ENCODE results near the gene SLAIN2.
A peak's percentile ranks its signal among the peaks of the same experiment; 100 is the strongest.

Gene SLAIN2

DNA sequence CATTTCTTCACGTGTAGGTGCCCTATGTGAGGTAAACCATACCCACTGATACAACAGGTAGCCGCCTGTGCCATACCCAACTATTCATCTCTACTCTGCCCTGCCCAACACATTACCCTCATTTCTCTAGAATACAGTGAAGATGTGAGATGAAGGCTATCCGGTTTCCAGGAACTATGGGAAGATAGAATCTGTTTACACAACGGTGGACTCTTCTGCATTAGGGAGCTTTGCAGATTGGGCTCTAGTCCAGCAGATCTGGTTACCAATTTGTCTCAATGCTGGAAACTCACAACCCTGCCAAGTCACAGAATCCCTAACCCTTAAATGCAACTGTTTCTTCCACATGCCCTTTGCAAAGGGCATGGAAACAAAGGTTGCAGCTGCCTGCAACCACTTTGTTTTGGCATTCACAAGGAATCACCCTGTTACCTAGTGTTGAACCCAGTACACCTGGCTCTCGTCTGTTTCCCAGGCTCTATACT is 6.4 kb upstream of the SLAIN2 start:
- no peak for DNase-seq (ENCODE audit: low read depth in 2 of 2)

DNA sequence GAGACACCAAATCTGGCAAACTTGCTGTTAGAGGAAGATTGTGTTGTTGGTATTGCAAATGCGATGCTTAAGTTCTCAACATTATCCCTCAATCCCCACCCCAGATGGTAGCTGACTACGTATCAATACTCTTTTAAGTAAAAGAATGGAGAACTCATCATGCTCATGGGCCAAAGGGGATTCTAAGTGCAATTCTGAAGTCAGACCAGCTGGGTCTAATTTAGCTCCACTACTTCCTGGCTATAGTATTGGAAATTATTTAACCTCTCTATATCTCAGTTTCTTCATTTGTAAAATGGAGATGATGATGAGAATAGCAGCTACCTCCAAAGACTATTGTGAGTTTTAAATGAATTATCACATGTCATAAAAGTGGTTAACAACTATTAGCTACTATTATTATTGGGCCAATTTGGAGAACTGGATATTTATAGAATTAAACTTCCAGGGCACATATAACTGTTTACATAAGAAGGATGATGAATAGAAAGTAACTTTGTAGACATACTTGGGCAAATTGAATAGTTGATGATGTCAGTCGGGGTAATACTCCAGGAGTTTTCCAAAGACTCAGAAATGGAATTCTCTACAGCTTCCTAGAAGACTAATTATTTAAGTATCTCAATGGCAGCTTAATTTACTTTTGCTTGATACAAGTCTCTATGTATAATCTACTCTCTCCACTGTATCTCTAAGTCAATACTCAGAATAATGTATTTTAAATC is 5.0 kb upstream of the SLAIN2 start:
- no peak for DNase-seq (ENCODE audit: low read depth in 2 of 2)

DNA sequence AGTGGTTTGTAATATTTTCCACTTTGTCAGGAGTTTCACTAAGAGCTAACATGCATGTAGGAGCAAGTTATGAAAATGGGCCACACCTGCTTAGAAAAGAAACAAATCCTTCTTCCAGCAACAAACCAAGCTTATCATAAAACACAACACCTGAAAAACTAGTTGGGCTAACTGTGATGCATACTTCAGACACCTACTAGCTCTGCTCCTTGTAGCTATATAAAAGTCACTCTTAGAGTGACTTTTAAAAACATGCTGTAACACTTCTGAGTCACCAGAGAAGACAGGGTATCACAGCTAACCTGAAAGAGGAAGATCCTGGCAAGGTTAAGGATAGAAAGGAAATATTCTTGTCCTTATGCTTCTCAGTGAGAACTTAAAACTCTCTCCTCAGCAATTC is 3.6 kb upstream of the SLAIN2 start:
- DNase-seq (ENCODE audit: low read depth in 2 of 2): no peak

DNA sequence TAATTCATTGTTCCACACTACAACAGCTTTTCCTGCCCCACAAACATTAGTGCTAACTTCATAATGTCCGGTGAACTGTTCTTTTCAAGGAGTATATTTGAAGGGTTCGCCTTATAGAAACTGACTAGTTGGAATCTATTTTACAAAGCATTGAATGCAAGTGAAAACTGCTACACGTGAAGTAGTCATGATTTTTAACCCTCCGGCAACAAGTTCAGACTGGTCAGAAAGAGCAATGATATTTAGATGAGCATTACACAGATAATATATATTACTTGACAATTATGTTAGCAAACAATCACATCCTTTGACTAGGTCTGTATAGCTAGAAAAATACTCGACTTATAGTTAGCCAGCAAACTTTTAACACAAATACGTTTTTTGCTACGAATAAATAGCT is 1.7 kb upstream of the SLAIN2 start:
- no peak for DNase-seq (ENCODE audit: low read depth in 2 of 2)

DNA sequence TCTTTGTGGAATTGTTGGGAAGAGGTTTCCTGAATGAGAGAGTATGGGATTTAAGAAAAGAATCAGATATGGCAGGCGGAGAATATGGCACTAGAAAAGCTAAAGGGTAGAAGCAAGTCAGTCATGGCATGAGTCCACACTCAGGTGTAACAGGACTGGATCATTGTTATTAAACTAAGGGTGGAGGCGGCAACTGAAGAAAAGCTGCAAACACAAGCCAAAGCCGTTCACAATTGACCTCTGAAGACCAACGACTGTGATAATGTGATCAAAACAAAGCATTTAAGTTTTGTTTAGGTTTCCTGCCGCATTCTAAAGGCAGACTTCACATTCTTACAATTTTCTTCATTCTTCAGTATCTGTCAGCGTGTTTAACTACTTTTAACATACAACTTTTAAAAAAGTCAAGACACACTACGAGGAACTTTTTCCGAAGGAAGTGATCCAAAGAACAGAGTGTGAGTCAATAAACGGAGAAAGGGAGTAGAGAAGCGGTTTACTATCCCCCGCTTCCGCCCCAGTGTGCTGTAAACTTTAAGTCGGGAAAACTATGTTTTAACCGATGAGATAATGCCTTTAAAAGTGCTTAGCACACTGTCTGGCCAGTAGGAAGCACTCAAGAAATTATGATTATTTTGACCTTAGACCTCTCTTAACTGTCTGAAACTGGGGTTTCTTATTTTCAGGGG is 909 bp upstream of the SLAIN2 start:
- DNase-seq (ENCODE audit: low read depth in 2 of 2): no peak

DNA sequence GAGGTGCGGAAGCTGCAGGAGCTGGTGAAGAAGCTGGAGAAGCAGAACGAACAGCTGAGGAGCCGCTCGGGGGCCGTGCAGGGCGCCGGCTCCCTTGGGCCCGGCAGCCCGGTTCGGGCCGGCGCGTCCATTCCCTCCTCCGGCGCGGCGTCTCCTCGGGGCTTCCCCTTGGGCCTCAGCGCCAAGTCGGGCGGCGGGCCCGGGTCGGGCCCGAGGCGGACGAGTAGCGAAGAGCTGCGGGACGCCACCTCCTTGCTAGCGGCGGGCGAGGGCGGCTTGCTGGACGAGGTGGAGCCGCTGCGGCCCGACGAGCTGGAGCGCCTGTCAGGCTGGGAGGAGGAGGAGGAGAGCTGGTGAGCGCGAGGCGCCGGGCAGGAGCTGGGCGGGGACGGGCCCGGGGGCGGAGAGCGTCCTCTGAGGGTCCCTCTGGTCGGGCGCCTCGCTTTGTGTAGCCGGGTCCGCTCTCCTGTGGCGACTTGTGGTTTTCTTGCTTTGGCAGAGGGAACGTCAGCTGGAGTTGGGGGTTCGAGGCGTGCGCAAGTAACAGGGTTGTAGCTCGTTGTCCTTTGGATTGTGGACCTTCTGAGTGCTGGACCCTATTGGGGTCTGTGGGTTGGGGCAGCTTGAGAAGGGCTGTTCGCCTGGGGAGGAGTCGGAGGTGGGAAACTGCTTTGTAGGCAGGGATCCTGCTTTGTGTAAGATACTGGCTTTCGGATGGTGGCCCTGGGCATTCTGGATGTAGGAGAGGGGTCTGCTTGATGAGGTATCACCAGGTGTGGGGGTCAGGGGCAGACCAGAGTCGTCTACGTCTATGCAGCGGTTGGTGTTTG is 662 bp downstream of the SLAIN2 start:
- peak in 1 of 2 donors; percentile 21 for DNase-seq (ENCODE audit: low read depth in 2 of 2)

DNA sequence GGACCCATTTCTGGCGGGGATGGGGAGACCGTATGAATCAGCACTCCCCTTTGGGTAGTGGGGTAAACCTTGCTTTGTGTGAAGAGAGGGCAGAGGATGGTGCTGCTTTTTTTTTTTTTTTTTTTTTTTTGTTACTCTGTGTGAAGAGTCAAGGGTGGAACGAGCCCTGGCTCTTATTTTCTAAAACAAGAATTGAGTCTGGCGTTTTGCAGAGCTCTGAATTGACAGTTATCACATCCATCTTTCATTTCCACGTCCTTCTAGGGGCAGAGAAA is 1.2 kb downstream of the SLAIN2 start:
- no peak for DNase-seq (ENCODE audit: low read depth in 2 of 2)

DNA sequence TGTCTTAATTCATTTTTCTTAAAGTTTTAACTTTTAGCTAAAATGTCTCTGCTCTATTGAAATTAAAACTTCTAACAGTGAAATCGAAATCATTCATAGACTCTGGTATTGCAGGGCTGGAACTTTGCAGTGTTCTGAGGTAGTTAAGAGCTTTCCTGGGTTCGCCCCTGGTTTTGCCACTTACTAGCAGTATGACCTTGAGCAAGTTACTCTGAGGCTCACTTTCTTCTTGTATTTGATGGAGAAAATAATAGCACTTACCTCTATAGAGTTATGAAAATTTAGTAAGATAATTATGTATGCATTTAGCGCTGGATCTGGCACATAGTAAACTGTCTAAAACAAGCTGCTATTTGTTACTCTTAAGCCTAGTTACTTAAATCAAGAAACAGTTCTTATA is 1.7 kb downstream of the SLAIN2 start:
- DNase-seq (ENCODE audit: low read depth in 2 of 2): no peak

DNA sequence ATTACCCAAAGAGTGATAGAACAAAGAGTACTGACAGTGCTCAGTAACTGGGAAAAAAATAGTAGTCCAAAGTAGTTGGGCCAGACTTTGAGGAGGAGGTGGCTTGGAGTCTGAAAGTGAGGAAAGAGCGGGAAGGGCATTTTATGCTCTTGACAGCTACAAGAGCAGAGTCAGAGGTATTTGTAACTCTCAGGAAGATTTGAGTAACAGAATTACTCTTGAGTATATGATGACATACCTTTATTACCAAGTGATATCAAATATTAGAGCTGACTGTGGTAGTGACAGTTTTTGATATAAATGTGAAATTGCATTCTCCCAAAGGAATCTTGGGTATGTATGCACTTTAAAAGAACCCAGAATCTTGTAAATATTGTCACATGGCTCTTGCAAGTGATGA is 2.2 kb downstream of the SLAIN2 start:
- no peak for DNase-seq (ENCODE audit: low read depth in 2 of 2)

DNA sequence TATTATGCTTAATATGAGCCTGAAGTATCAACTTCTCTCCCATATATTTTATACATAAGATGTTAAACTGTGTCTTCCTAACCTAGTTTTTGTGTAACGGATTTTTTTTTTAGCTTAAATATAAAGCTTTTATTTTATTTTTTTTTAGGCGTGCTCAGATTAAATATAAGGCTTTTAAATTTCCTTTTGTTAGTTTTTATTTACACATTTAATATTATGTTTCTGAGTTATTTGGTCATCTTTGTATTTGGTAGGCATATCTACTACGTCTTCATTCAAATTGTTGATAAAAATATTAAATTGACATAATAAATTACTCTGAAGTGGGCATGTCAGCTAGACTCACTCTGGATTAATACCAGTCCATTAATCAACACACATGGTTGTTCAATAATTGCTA is 4.2 kb downstream of the SLAIN2 start:
- no peak for DNase-seq (ENCODE audit: low read depth in 2 of 2)

DNA sequence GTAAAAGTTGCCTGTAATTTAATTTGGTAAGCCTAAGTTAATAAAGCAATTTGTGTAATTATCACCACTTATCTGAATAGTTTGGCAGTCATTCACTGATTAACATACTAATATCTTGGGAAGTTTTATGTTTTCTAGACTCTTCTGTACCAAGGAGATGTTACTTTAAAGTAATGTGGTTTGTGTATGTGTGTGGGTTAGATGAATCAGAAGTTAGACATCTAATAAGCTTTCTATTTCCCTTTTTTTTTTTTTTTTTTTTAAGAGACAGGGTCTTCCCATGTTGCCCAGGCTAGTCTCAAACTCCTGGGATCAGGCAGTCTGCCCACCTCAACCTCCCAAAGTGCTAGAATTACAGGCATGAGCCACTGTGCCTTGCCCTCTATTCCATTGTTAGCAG is 5.3 kb downstream of the SLAIN2 start:
- DNase-seq (ENCODE audit: low read depth in 2 of 2): no peak

DNA sequence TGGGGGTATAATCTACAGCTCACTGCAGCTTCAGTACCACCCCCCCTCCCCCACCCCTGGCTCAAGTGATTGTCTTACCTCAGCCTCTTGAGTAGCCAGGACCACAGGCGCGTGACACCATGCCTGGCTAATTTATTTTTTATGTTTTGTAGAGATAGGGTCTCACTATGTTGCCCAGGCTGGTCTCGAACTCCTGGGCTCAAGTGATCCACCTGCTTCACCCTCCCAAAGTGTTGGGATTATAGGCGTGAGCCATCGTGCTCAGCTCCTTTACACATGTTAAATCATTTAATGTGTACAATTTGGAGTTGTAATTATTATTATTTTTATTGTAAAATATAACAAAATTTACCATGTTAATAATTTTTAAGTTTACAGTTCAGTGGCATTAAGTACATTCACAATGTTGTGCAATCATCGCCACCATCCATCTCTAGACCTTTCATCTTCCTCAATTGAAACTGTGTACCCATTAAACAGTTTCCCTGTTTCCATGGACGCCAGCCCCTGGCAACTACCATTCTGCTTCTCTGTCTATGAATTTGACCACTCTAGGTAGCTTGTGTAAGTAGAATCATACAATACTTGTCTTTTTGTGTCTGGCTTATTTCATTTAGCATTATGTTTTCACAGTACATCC is 6.1 kb downstream of the SLAIN2 start:
- DNase-seq (ENCODE audit: low read depth in 2 of 2): no peak

DNA sequence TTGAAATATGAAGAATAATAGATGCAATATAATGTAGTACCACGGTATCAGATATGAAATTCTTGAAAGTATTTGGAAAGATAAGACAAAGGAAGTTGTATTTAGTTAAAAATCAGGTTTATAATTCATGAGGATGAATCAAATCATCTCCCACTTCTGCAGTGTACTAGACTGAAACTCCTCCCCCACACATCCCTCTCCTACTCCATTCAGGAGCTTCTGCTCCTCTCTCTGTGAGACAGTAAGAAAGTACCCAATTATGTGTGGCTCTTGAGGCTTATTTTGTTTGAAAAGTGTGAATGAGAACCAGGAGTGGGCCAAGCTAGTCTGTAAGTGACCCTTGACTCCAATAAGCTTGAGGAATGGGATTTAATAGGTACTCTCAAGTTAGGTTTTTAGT is 9.5 kb downstream of the SLAIN2 start:
- no peak for DNase-seq (ENCODE audit: low read depth in 2 of 2)

DNA sequence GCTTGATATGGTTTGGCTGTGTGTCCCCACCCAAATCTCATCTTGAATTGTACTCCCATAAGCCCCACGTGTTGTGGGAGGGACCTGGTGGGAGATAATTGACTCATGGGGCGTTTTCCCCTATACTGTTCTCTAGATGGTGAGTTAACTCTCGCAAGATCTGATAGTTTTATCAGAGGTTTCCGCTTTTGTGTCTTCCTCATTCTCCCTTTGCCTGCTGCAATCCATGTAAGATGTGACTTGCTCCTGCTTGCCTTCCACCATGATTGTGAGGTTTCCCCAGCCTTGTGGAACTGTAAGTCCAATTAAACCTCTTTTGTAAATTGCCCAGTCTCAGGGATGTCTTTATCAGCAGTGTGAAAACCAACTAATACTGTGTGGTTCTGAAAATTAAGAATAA is 11.5 kb downstream of the SLAIN2 start:
- DNase-seq (ENCODE audit: low read depth in 2 of 2): no peak

DNA sequence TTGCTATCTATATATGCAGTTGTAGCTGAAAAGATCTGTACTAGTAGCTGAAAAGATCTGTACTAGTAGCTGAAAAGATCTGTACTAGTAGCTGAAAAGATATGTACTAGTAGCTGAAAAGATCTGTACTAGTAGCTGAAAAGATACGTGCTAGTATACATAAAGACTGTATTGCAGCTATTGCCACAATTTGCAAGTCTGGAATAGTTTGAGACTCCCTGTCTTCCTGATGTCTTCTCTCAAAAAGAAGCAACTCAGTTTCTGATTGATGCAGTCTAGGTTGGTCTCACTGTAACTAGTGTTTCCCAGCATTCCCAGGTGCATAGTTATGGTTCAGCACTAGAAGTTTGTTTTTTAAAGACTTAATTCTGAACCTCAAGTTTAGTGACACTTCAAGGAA is 15.0 kb downstream of the SLAIN2 start:
- DNase-seq (ENCODE audit: low read depth in 2 of 2): no peak

DNA sequence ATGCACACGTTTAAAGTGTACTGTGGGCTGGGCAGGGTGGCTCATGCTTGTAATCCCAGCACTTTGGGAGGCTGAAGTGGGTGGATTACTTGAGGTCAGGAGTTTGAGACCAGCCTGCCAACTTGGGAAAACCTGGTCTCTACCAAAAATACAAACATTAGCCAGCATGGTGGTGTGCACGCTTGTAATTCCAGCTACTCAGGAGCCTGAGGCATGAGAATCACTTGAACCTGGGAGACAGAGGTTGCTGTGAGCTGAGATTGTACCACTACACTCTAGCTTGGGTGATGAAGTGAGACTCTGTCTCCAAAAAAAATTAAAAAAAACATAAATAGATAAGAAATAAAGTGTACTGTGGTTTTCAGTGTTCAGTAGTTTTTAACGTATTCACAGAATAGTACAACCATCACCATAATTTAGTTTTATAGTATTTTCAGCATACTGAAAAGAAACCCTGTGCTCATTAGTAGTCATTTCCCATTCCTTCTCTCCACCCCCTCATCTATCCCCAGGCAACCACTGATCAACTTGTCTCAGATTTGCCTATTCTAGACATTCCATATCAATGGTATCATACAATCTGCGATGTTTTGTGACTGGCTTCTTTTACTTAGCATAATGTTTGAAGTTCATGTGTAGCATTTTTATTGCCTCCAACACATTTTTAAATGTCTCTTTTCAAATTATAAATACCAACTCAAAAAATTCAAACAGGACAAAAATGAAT is 19.1 kb downstream of the SLAIN2 start:
- no peak for DNase-seq (ENCODE audit: low read depth in 2 of 2)

DNA sequence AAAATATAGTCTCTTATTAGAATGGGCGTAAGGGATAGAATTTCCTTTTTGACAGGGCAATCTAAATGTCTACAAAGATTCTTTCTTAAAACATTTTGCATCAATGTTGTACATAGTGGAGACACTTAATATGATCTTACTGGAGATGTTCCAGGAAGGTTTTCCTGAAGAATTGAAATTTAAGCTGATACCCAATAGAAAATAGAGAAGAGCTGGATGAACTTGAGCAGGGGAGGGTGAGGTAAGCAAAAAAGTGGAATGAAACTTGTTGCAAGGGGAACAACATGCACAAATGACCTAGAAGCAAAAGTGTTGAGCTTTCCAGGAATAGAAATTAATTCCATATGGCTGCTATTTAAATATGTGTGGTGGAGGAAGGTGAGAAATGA is 19.7 kb downstream of the SLAIN2 start:
- DNase-seq (ENCODE audit: low read depth in 2 of 2): no peak

DNA sequence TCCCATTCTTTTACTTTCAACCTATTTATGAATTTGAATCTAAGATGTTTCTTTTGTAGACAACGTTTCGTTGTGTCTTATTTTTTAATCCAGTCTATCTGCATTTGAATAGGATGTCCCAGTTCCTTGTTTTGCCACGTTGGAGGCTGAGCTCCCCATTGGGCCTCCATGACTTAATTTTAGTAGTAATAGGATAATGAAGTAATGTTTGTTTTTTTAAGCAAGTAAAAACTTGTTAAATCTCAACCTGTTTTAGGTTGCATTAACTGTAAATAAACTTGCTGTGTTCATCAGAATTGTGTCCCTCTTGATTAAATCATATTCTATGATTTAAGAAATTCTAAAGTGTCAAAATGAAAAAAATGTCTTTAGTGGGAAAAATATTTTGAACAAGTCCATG is 25.3 kb downstream of the SLAIN2 start:
- DNase-seq (ENCODE audit: low read depth in 2 of 2): no peak

DNA sequence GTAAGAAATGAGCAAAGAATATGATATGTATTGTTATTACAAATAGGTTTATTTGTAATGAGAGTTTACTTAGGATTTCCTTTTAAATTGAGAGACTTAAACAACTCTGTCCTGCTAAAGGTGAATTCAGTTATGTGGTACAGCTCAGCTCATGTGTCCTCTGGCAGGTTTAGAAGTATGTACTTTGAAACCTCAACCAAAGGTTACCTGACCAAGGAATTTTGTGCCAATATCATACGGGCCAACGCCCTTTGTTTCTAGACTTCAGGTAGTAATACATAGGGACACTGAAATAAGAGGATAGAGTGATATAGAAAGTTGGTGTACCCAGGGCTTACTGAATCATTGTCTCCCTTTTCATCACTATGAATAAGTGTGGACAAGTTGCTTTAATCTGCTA is 25.7 kb downstream of the SLAIN2 start:
- no peak for DNase-seq (ENCODE audit: low read depth in 2 of 2)

DNA sequence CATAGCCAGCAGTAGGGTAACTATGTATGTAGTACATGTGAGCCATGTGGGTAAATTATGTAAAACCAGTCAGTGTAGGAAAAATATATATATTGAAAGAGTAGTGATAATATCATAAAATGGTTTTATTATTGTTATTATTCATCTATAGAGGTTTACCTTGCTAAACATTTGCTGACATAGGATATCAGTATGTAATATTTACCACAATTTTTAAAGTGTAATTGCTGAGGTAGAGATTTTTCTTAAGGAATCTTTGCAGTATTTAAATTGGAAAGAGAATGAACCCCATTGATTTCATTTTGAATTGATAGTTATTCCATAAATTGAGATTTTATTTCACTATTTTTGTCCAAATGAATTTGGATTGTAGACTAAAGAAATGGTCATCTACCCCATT is 27.1 kb downstream of the SLAIN2 start:
- no peak for DNase-seq (ENCODE audit: low read depth in 2 of 2)

DNA sequence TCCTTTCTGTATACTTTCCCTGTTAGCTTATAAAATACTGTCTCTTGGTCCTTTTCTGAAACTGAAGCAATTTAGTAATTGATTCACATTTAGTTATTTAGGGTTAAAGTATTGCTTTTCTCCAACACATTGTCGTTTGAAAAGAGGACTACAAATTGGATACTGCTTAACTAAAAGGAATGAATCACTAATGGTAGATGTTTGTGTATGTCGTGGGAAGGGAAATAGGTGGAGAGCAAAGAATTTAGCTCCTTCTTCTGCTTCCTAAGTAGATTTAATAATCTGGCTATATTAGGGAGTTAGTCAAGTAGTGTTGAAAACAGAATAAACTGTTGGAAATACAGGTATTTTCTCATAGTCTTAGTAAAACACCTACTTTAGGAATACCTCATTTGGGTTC is 27.9 kb downstream of the SLAIN2 start:
- no peak for DNase-seq (ENCODE audit: low read depth in 2 of 2)

DNA sequence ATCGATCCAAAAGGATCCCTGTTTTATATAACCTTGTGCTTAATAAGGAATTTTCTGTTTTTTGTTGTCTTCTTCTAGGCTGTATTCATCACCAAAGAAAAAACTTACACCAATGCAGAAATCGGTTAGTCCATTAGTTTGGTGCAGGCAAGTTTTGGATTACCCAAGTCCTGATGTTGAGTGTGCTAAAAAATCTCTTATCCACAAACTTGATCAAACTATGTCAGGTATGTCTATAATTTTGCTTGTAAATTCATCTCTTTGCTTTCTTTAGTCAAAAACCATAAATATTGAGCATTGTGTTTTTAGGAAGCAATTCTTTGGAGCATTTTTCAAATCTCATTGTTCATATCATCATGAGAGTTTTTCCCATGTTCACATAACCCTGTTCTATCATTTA is 28.4 kb downstream of the SLAIN2 start:
- no peak for DNase-seq (ENCODE audit: low read depth in 2 of 2)
